ENCODE results near the gene CEP19. TPM values are rescaled to one million over a fixed set of nuclear protein-coding genes. Genes with fewer than 3 reads are reported as not detected.

CEP19 gene
- total RNA-seq, 2 donors from 2014 or later: 3.1 to 4.5 TPM

GRCh38 chr3:196666001-196666867 is 45.8 kb downstream of the CEP19 start:
- 26 to 30% methylated on average over 14 to 22 of the region's 23 CpGs for WGBS, 2 experiments (ENCODE audit: insufficient coverage in 1 of 2, insufficient read length in 1 of 2)

GRCh38 chr3:196662711-196663571 is 49.1 kb downstream of the CEP19 start:
- Histone ChIP-seq H3K27me3 (ENCODE audit: control insufficient read depth, insufficient read depth, low read length, poor library complexity, severe bottlenecking) (no peaks in the 10 kb centered on the region), H3K36me3 (ENCODE audit: control insufficient read depth, insufficient read depth, low read length) (no peaks in the 10 kb centered on the region), H3K4me1 (ENCODE audit: control insufficient read depth, insufficient read depth, low read length) (no peaks in the 10 kb centered on the region), H3K27ac (ENCODE audit: low read depth, low read length) (no peak overlapping the region), H3K9ac (ENCODE audit: extremely low read depth, low read length, poor library complexity, severe bottlenecking) (no peak overlapping the region), H3K4me3 (ENCODE audit: low read length) (no peak overlapping the region), H3K9me3 (ENCODE audit: control insufficient read depth, low read length) (no peaks in the 10 kb centered on the region)
- Mint-ChIP-seq H3K4me3 (no peak overlapping the region), H3K27me3 (ENCODE audit: insufficient read depth) (no peaks in the 10 kb centered on the region), H3K27ac (no peak overlapping the region), H3K9me3 (no peaks in the 10 kb centered on the region), H3K36me3 (ENCODE audit: low read depth) (no peaks in the 10 kb centered on the region), H3K4me1 (peaks cover 18% of the 10 kb centered on the region)
- 86 to 87% methylated on average over 8 to 15 of the region's 15 CpGs for WGBS, 2 experiments (ENCODE audit: insufficient coverage in 1 of 2, insufficient read length in 1 of 2)
- no peak for DNase-seq
- no peak for TF ChIP-seq CTCF (conservative IDR thresholded peaks at IDR 0.05)

More at GRCh38 chr3:196666001-196666867, 45.8 kb downstream of the CEP19 start:
- Mint-ChIP-seq H3K27me3 (ENCODE audit: insufficient read depth) (no peaks in the 10 kb centered on the region), H3K27ac (peak overlapping the region; percentile 95), H3K9me3 (no peaks in the 10 kb centered on the region), H3K4me3 (peak overlapping the region; percentile 12), H3K4me1 (peaks cover 20% of the 10 kb centered on the region), H3K36me3 (ENCODE audit: low read depth) (no peaks in the 10 kb centered on the region)
- Histone ChIP-seq H3K9ac (ENCODE audit: extremely low read depth, low read length, poor library complexity, severe bottlenecking) (peak overlapping the region; percentile 44), H3K27ac (ENCODE audit: low read depth, low read length) (peak overlapping the region; percentile 79), H3K4me1 (ENCODE audit: control insufficient read depth, insufficient read depth, low read length) (no peaks in the 10 kb centered on the region), H3K27me3 (ENCODE audit: control insufficient read depth, insufficient read depth, low read length, poor library complexity, severe bottlenecking) (no peaks in the 10 kb centered on the region), H3K9me3 (ENCODE audit: control insufficient read depth, low read length) (no peaks in the 10 kb centered on the region), H3K4me3 (ENCODE audit: low read length) (no peak overlapping the region), H3K36me3 (ENCODE audit: control insufficient read depth, insufficient read depth, low read length) (no peaks in the 10 kb centered on the region)
- peak; percentile 96 for DNase-seq
- peak; percentile 18 for TF ChIP-seq CTCF (conservative IDR thresholded peaks at IDR 0.05)

GRCh38 chr3:196662033-196662432 is 50.0 kb downstream of the CEP19 start:
- DNase-seq: no peak
- Histone ChIP-seq H3K36me3 (ENCODE audit: control insufficient read depth, insufficient read depth, low read length) (no peaks in the 10 kb centered on the region), H3K4me1 (ENCODE audit: control insufficient read depth, insufficient read depth, low read length) (no peaks in the 10 kb centered on the region), H3K27me3 (ENCODE audit: control insufficient read depth, insufficient read depth, low read length, poor library complexity, severe bottlenecking) (no peaks in the 10 kb centered on the region), H3K27ac (ENCODE audit: low read depth, low read length) (no peak overlapping the region), H3K4me3 (ENCODE audit: low read length) (no peak overlapping the region), H3K9ac (ENCODE audit: extremely low read depth, low read length, poor library complexity, severe bottlenecking) (no peak overlapping the region), H3K9me3 (ENCODE audit: control insufficient read depth, low read length) (no peaks in the 10 kb centered on the region)
- no peak for TF ChIP-seq CTCF (conservative IDR thresholded peaks at IDR 0.05)
- H3K9me3 Mint-ChIP-seq: no peaks in the 10 kb centered on the region
- H3K27ac Mint-ChIP-seq: no peak overlapping the region
- H3K36me3 Mint-ChIP-seq (ENCODE audit: low read depth): no peaks in the 10 kb centered on the region
- H3K4me1 Mint-ChIP-seq: peaks cover 16% of the 10 kb centered on the region
- 90 to 95% methylated on average over 12 to 13 of the region's 13 CpGs for WGBS, 2 experiments (ENCODE audit: insufficient coverage in 1 of 2, insufficient read length in 1 of 2)
- no peak overlapping the region for H3K4me3 Mint-ChIP-seq
- no peaks in the 10 kb centered on the region for H3K27me3 Mint-ChIP-seq (ENCODE audit: insufficient read depth)
